MM.1S (cell line): ENCODE measurements around the gene SLAMF7.

Experiments
- CTCF ChIP-seq: fragments of 300-600 bp; sonication (generic); IDR thresholded peaks from 2 replicates; pipeline ENCODE4 v1.5.1; 2016; ENCODE audit warnings: antibody characterized with exemption, low read length, mixed read lengths
- EZH2 ChIP-seq: fragments of 300-600 bp; sonication (generic); optimal IDR thresholded peaks from 2 replicates; pipeline ENCODE3; 2017; ENCODE audit warnings: low read depth, mild to moderate bottlenecking, antibody characterized with exemption, low read length, mixed read lengths
- EZH2phosphoT487 ChIP-seq: fragments of 300-600 bp; sonication (generic); IDR thresholded peaks from 2 replicates; pipeline ENCODE4 v1.6.1; 2018; ENCODE audit warnings: antibody characterized with exemption, low read length

GRCh38 chr1:160750608-160751007 is 11.6 kb downstream of the SLAMF7 start:
- TF ChIP-seq CTCF, result no peak
- TF ChIP-seq EZH2, result no peak
- no peak for TF ChIP-seq EZH2phosphoT487
